ENCODE results near the gene CUEDC1. TPM values are rescaled to one million over a fixed set of nuclear protein-coding genes. Genes with fewer than 3 reads are reported as not detected.
A peak's percentile ranks its signal among the peaks of the same experiment; 100 is the strongest.
"Not testable (repeated sequence)": the region's sequence is repeated elsewhere in the genome, so short reads cannot be mapped to it uniquely, and the experiment has no call there.

The CUEDC1 gene
- total RNA-seq, 1 experiment from 2014 or later, result 53.5 TPM

DNA sequence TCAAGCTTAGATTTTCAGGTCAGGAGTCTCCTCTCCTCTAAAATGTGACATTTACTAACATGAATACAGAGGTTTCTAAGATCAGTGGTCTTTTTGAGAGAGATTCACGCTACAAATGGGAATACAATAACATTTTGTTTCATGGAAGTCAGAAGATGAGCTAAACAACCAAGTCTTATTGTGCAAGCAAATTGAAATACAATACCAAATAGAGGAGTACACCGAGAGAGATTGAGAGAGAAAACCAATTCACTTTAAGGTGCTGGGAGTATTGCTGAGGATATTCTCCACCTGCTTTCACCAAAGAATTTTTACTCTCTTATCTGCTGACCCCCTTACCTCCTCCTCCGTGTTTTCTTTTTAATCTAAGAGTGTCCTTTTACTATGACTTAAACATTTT is 21.4 kb upstream of the CUEDC1 start:
- ChIA-PET CTCF (no interaction called here), POLR2A (ENCODE audit: low non-redundant PET) (interaction anchor here (0.5 kb wide), 1 partner anchor 8 kb away, joined by 3 read pairs; no protein-coding TSS in a partner anchor)
- no peaks in the 10 kb centered on the region for H3K9me3 ChIP-seq (ENCODE audit: low read depth, low read length, poor library complexity, severe bottlenecking)
- H3K4me3 ChIP-seq (ENCODE audit: low read depth, low read length, poor library complexity, severe bottlenecking), result no peak overlapping the region
- intact Hi-C loops (cut with micrococcal nuclease; ENCODE audit: unreplicated experiment), result no loop called here
- peaks cover 87% of the 10 kb centered on the region for H3K36me3 ChIP-seq (ENCODE audit: insufficient read depth, low read length, poor library complexity, severe bottlenecking)
- no TSS peak for BruUV-seq (replicated peaks)
- H3K4me1 ChIP-seq (ENCODE audit: insufficient read depth, low read length, poor library complexity, severe bottlenecking), result peaks cover 7% of the 10 kb centered on the region
- DNase-seq (ENCODE audit: low spot score), result no peak
- TF ChIP-seq, protein P1, sequence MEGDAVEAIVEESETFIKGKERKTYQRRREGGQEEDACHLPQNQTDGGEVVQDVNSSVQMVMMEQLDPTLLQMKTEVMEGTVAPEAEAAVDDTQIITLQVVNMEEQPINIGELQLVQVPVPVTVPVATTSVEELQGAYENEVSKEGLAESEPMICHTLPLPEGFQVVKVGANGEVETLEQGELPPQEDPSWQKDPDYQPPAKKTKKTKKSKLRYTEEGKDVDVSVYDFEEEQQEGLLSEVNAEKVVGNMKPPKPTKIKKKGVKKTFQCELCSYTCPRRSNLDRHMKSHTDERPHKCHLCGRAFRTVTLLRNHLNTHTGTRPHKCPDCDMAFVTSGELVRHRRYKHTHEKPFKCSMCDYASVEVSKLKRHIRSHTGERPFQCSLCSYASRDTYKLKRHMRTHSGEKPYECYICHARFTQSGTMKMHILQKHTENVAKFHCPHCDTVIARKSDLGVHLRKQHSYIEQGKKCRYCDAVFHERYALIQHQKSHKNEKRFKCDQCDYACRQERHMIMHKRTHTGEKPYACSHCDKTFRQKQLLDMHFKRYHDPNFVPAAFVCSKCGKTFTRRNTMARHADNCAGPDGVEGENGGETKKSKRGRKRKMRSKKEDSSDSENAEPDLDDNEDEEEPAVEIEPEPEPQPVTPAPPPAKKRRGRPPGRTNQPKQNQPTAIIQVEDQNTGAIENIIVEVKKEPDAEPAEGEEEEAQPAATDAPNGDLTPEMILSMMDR (conservative IDR thresholded peaks at IDR 0.05; ENCODE audit: low read depth, low read length), result no peak
- no peak for TF ChIP-seq EZH2 (IDR thresholded peaks at IDR 0.05; ENCODE audit: borderline replicate concordance, low read depth, low read length, poor library complexity, severe bottlenecking)
- no peak overlapping the region for H3K27ac ChIP-seq (ENCODE audit: low read depth, low read length, poor library complexity, severe bottlenecking)
- no peaks in the 10 kb centered on the region for H3K27me3 ChIP-seq (replicated peaks; ENCODE audit: insufficient read depth, low read depth, low read length, poor library complexity)

DNA sequence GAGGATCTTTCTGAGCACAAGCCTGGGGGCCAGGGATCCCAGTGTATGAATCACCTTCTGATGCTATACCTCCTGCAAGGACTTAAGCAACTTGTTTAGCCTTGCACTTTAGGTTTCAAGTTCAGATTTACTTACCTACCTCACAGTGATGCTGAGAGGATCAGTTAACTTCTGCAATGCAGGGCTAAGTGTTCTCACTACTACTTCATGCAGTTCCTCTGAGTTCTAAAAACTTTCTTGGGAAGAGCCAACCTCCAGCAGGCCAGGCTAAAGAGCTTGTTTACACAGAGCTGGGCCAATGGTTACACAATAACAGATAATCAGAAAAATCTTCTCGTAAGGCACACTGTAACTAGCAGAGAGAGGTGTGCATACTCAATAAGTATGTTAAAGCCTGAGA is 19.8 kb upstream of the CUEDC1 start:
- CTCF ChIA-PET, result no interaction called here
- TF ChIP-seq, protein P1 (conservative IDR thresholded peaks at IDR 0.05; ENCODE audit: low read depth, low read length), result no peak
- no peak for TF ChIP-seq EZH2 (IDR thresholded peaks at IDR 0.05; ENCODE audit: borderline replicate concordance, low read depth, low read length, poor library complexity, severe bottlenecking)
- no peak overlapping the region for H3K27ac ChIP-seq (ENCODE audit: low read depth, low read length, poor library complexity, severe bottlenecking)
- H3K9me3 ChIP-seq (ENCODE audit: low read depth, low read length, poor library complexity, severe bottlenecking), result no peaks in the 10 kb centered on the region
- POLR2A ChIA-PET (ENCODE audit: low non-redundant PET), result no interaction called here
- no peak for DNase-seq (ENCODE audit: low spot score)
- intact Hi-C loops (cut with micrococcal nuclease; ENCODE audit: unreplicated experiment), result no loop called here
- H3K36me3 ChIP-seq (ENCODE audit: insufficient read depth, low read length, poor library complexity, severe bottlenecking), result peaks cover 71% of the 10 kb centered on the region
- H3K4me3 ChIP-seq (ENCODE audit: low read depth, low read length, poor library complexity, severe bottlenecking), result no peak overlapping the region
- no TSS peak for BruUV-seq (replicated peaks)
- H3K4me1 ChIP-seq (ENCODE audit: insufficient read depth, low read length, poor library complexity, severe bottlenecking), result peaks cover 21% of the 10 kb centered on the region
- H3K27me3 ChIP-seq (replicated peaks; ENCODE audit: insufficient read depth, low read depth, low read length, poor library complexity), result no peaks in the 10 kb centered on the region

DNA sequence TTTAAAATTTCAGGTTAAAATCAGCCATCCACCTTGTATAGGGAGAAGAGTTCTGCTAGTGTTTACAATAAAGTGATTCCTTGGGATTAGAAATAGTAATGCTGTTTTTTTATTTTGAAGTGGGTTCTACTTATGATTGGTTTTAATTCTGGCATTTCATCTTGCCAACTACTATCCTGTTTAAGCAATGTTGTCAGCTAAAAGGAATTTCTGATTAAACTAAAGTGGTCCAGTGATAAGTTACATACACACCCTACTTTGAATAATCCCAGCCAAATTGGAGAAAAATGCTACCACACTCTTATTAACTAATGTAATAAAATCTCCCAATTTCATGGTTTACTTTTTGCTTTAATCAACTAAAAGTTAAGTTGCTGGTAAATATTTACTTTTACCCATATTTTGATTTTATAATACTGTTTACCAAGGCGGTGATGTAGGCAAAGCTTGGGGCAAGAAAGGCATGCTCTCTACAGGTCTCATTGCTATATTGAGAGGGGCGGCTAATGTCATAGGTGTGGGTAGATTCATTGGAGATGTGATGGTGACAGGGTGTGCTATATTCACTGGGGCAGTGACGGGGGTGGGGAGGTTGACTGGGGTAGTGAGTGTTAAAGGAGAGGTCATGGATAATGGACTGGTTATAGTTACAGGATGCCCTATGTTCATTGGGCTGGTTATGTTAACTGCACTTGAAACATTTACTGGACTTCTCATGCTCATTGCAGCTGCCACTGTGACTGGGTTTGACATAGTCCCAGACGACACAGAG is 19.0 kb upstream of the CUEDC1 start:
- H3K9me3 ChIP-seq (ENCODE audit: low read depth, low read length, poor library complexity, severe bottlenecking); CTCF ChIA-PET; H3K4me3 ChIP-seq (ENCODE audit: low read depth, low read length, poor library complexity, severe bottlenecking); intact Hi-C loops (cut with micrococcal nuclease; ENCODE audit: unreplicated experiment); POLR2A ChIA-PET (ENCODE audit: low non-redundant PET); DNase-seq (ENCODE audit: low spot score); H3K27ac ChIP-seq (ENCODE audit: low read depth, low read length, poor library complexity, severe bottlenecking); H3K27me3 ChIP-seq (replicated peaks; ENCODE audit: insufficient read depth, low read depth, low read length, poor library complexity): not testable (repeated sequence)
- H3K4me1 ChIP-seq (ENCODE audit: insufficient read depth, low read length, poor library complexity, severe bottlenecking), result peaks cover 21% of the 10 kb centered on the region
- H3K36me3 ChIP-seq (ENCODE audit: insufficient read depth, low read length, poor library complexity, severe bottlenecking), result peaks cover 63% of the 10 kb centered on the region
- BruUV-seq (replicated peaks), result TSS peak; percentile 23

- ChIA-PET POLR2A (ENCODE audit: low non-redundant PET) (interaction anchor here (0.6 to 0.7 kb wide), 2 partner anchors 21 to 97 kb away, joined by 3 to 12 read pairs; no protein-coding TSS in a partner anchor), CTCF (interaction anchor here (0.6 kb wide), 1 partner anchor 25 kb away, joined by 4 read pairs; no protein-coding TSS in a partner anchor)
- no peak for DNase-seq (ENCODE audit: low spot score)
- Histone ChIP-seq H3K36me3 (ENCODE audit: insufficient read depth, low read length, poor library complexity, severe bottlenecking) (peaks cover 44% of the 10 kb centered on the region), H3K4me3 (ENCODE audit: low read depth, low read length, poor library complexity, severe bottlenecking) (no peak overlapping the region), H3K9me3 (ENCODE audit: low read depth, low read length, poor library complexity, severe bottlenecking) (no peaks in the 10 kb centered on the region), H3K27ac (ENCODE audit: low read depth, low read length, poor library complexity, severe bottlenecking) (no peak overlapping the region), H3K4me1 (ENCODE audit: insufficient read depth, low read length, poor library complexity, severe bottlenecking) (peaks cover 21% of the 10 kb centered on the region), H3K27me3 (replicated peaks; ENCODE audit: insufficient read depth, low read depth, low read length, poor library complexity) (no peaks in the 10 kb centered on the region)
- BruUV-seq (replicated peaks), result no TSS peak
- intact Hi-C loops (cut with micrococcal nuclease; ENCODE audit: unreplicated experiment), result no loop called here
- TF ChIP-seq, protein P1 (conservative IDR thresholded peaks at IDR 0.05; ENCODE audit: low read depth, low read length), result no peak
- no peak for TF ChIP-seq EZH2 (IDR thresholded peaks at IDR 0.05; ENCODE audit: borderline replicate concordance, low read depth, low read length, poor library complexity, severe bottlenecking)
Measured at GRCh38 chr17:57972151-57972550, 16.9 kb upstream of the CUEDC1 start.
